ENCODE results near the gene NTN5. TPM values are rescaled to one million over a fixed set of nuclear protein-coding genes. Genes with fewer than 3 reads are reported as not detected.

Gene NTN5
- total and polyA plus RNA-seq, 9 of the 15 experiments (the other 6 are each of a cell fraction or from before 2014, with no cell fraction given), result not detected

- TF ChIP-seq MGA (IDR thresholded peaks at IDR 0.05), result peak; percentile 88
- 0 out of 2 replicates have a peak, but pooled peaks have one; percentile 54 for TF ChIP-seq NKRF (IDR thresholded peaks at IDR 0.05; ENCODE audit: borderline replicate concordance)
- TF ChIP-seq FOXM1 (IDR thresholded peaks at IDR 0.05; ENCODE audit: low read depth), result peak; percentile 65
- no peak for TF ChIP-seq FOXM1 (CRISPR knock-in tag; IDR thresholded peaks at IDR 0.05; ENCODE audit: low read depth)
- TF ChIP-seq TEAD2 (tag; IDR thresholded peaks at IDR 0.05), result peak; percentile 88
- no peak for TF ChIP-seq ZNF584 (CRISPR knock-in tag; IDR thresholded peaks at IDR 0.05; ENCODE audit: low read depth)
- peak in 1 of 2 experiments; percentile 70; a peak in 2 of 4 replicates for TF ChIP-seq TBL1XR1 (IDR thresholded peaks at IDR 0.05; ENCODE audit: low read length in 2 of 2)
- TF ChIP-seq SIX5 (IDR thresholded peaks at IDR 0.05; ENCODE audit: borderline replicate concordance in 1 of 2, insufficient read depth in 1 of 2, low read depth in 1 of 2, low read length in 2 of 2), result no peak
- no peak for TF ChIP-seq ARID3B (CRISPR knock-in tag; IDR thresholded peaks at IDR 0.05; ENCODE audit: borderline replicate concordance)
Observed at GRCh38 chr19:48634424-48635262, 38.2 kb downstream of the NTN5 start (continued).
